Measurements from ENCODE around the gene MARCHF3. TPM values are rescaled to one million over a fixed set of nuclear protein-coding genes. Genes with fewer than 3 reads are reported as not detected.

Gene MARCHF3
- polyA plus RNA-seq, 1 donor from 2014 or later: 3.9 TPM

DNA sequence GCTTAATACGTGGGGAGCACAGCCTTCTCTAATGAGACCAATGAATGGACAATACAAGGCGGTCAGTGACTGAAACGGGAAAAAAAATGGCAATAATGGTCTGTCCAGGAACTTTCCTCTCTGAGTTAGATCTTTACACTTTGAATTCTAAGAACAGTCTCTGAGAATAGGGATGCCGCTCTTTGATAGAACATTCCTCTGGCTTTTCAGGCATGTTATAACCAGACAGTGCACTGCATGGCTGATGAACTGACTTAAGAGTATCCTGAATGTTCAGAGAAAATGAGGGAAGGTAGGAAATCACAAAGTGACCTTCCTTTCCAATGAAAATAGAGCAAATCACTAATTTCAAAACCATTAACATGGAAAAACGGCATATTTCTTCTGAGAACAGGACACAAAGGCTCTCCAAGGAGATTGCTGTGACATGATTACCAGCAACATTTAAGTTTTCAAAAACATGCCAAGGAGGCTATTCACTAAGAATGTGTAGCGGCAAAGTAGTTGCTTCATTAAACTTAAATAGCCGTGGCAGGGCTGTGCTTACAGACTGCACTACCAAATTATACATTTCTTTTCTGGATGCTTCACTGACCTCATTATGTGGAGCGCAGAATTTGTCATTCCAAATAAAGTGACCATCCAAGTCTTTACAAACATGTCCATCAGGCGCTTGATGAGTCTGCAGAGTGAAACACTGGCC lies 105.9 kb downstream of the MARCHF3 start:
- Histone ChIP-seq H3K4me2 (ENCODE audit: low read length) (no peak overlapping the region), H3K9ac (ENCODE audit: low read length) (no peak overlapping the region), H3K27ac (ENCODE audit: low read length) (no peak overlapping the region), H2AFZ (ENCODE audit: low read depth, low read length) (no peak overlapping the region), H4K20me1 (ENCODE audit: insufficient read depth) (no peaks in the 10 kb centered on the region), H3F3A (ENCODE audit: insufficient read depth, low read length, poor library complexity, severe bottlenecking) (no peaks in the 10 kb centered on the region), H3K36me3 (ENCODE audit: insufficient read depth, low read length) (no peaks in the 10 kb centered on the region), H3K4me3 (ENCODE audit: low read length) (no peak overlapping the region), H3K9me3 (ENCODE audit: low read length) (no peaks in the 10 kb centered on the region), H3K9me2 (ENCODE audit: insufficient read depth, low read length) (no peaks in the 10 kb centered on the region), H3K79me2 (replicated peaks; ENCODE audit: insufficient read depth, low read length) (no peaks in the 10 kb centered on the region), H3K27me3 (ENCODE audit: insufficient read depth, low read depth, low read length) (peaks cover 6% of the 10 kb centered on the region)
- TF ChIP-seq POLR2AphosphoS5 (IDR thresholded peaks at IDR 0.05) (no peak), MXI1 (conservative IDR thresholded peaks at IDR 0.05; ENCODE audit: poor library complexity, severe bottlenecking) (no peak), CTCF (IDR thresholded peaks at IDR 0.05; ENCODE audit: poor library complexity, severe bottlenecking) (no peak), TAF1 (IDR thresholded peaks at IDR 0.05; ENCODE audit: low read depth) (no peak), EZH2 (IDR thresholded peaks at IDR 0.05; ENCODE audit: borderline replicate concordance, insufficient read depth, low read length, poor library complexity, severe bottlenecking) (no peak), REST (IDR thresholded peaks at IDR 0.05; ENCODE audit: borderline replicate concordance) (no peak), EP300 (conservative IDR thresholded peaks at IDR 0.05; ENCODE audit: poor library complexity, severe bottlenecking) (no peak), SMC3 (conservative IDR thresholded peaks at IDR 0.05; ENCODE audit: poor library complexity) (no peak), RAD21 (conservative IDR thresholded peaks at IDR 0.05) (no peak)

GRCh38 chr5:126921241-126922091 lies 108.9 kb downstream of the MARCHF3 start:
- Histone ChIP-seq H2AFZ (ENCODE audit: low read depth, low read length) (no peak overlapping the region), H3K9ac (ENCODE audit: low read length) (no peak overlapping the region), H3K79me2 (replicated peaks; ENCODE audit: insufficient read depth, low read length) (no peaks in the 10 kb centered on the region), H3K4me2 (ENCODE audit: low read length) (no peak overlapping the region), H3K27ac (ENCODE audit: low read length) (no peak overlapping the region), H3F3A (ENCODE audit: insufficient read depth, low read length, poor library complexity, severe bottlenecking) (no peaks in the 10 kb centered on the region), H3K4me3 (ENCODE audit: low read length) (no peak overlapping the region), H3K36me3 (ENCODE audit: insufficient read depth, low read length) (no peaks in the 10 kb centered on the region), H3K27me3 (ENCODE audit: insufficient read depth, low read depth, low read length) (peaks cover 6% of the 10 kb centered on the region), H3K9me3 (ENCODE audit: low read length) (no peaks in the 10 kb centered on the region), H4K20me1 (ENCODE audit: insufficient read depth) (no peaks in the 10 kb centered on the region), H3K9me2 (ENCODE audit: insufficient read depth, low read length) (no peaks in the 10 kb centered on the region)
- TF ChIP-seq REST (IDR thresholded peaks at IDR 0.05; ENCODE audit: borderline replicate concordance) (no peak), EP300 (conservative IDR thresholded peaks at IDR 0.05; ENCODE audit: poor library complexity, severe bottlenecking) (no peak), MXI1 (conservative IDR thresholded peaks at IDR 0.05; ENCODE audit: poor library complexity, severe bottlenecking) (no peak), RAD21 (conservative IDR thresholded peaks at IDR 0.05) (no peak), SMC3 (conservative IDR thresholded peaks at IDR 0.05; ENCODE audit: poor library complexity) (no peak), CTCF (IDR thresholded peaks at IDR 0.05; ENCODE audit: poor library complexity, severe bottlenecking) (no peak), EZH2 (IDR thresholded peaks at IDR 0.05; ENCODE audit: borderline replicate concordance, insufficient read depth, low read length, poor library complexity, severe bottlenecking) (no peak), TAF1 (IDR thresholded peaks at IDR 0.05; ENCODE audit: low read depth) (no peak), POLR2AphosphoS5 (IDR thresholded peaks at IDR 0.05) (no peak)

Measured in neural cell (in vitro differentiated cells).